G401 (cell line): ENCODE measurements around the gene APOA5. TPM values are rescaled to one million over a fixed set of nuclear protein-coding genes. Genes with fewer than 3 reads are reported as not detected.
"Not testable (repeated sequence)": the region's sequence is repeated elsewhere in the genome, so short reads cannot be mapped to it uniquely, and the experiment has no call there.

ENCODE experiments used
- DNase-seq: peaks from one replicate; pipeline ENCODE4 v3.0.0-alpha.2; 2015; ENCODE audit warnings: low spot score
- in situ Hi-C: cut with HindIII; loops from 2 replicates; pipeline ENCODE4 v1.10.0; 2016; ENCODE audit warnings: low sequenced_read_pairs, mixed read lengths
- total RNA-seq: library from RNA; depleted of rRNA; stranded (reverse); fragments of >200 nt; shearing (Covaris generic); gene quantifications from 2 replicates; pipeline ENCODE4 v1.2.3, GENCODE V29; 2014

APOA5 gene
- total RNA-seq, 1 experiment from 2014 or later = not detected

DNA sequence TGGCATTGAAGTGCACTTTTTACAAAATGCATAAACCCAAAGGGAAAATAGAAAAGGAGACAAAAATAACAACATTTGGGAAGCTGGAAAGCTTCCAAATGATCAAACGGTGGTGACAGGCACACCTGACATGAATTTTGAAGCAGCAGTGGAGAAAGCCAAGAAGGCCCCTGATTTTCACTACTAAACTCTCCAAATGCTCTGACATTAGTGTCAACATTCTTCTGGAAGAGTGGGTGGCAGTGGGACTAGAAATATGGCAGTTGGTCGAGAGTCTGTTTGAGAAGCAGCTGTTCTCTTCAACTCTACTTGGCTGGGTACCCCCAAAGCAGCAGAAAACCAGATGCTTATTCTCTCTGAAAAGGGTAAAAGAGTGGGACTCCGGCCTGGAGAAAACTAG is 12.3 kb upstream of the APOA5 start:
- DNase-seq = no peak
- in situ Hi-C loops = no loop called here

DNA sequence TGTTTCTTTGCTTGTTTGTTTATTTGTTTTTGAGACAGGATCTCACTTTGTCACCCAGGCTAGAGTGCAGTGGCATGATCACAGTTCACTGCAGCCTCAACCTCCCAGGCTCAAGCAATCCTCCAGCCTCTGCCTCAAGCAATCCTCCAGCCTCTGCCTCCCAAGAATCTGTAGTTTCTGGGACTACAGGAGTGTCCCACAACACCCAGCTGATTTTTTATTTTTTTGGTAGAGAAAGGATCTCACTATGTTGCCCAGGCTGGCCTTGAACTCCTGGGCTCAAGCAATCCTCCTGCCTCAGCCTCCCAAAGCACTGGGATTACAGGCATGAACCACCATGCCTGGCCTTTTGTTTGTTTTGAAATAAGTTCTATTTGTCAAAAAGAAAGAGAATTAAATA is 10.0 kb upstream of the APOA5 start:
- DNase-seq, in situ Hi-C loops: not testable (repeated sequence)

- no peak for DNase-seq
- in situ Hi-C loops = no loop called here
Observed at GRCh38 chr11:116800610-116801009, 8.9 kb upstream of the APOA5 start.

DNA sequence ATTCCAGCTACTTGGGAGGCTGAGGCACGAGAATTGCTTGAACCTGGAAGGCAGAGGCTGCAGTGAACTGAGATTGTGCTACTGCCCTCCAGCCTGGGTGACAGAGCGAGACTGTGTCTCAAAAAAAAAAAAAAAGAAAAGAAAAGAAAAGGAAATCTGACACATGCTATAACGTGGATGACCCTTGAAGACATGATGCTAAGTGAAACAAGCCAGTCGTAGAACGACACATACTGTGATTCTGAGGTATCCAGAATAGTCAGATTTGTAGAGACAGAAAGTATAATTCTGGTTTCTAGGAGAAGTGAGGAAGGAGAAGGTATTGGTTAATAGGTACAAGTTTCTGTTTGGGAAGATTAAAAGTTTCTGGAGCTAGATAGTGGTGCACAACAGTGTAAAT is 6.7 kb upstream of the APOA5 start:
- in situ Hi-C loops = no loop called here
- DNase-seq = no peak

DNA sequence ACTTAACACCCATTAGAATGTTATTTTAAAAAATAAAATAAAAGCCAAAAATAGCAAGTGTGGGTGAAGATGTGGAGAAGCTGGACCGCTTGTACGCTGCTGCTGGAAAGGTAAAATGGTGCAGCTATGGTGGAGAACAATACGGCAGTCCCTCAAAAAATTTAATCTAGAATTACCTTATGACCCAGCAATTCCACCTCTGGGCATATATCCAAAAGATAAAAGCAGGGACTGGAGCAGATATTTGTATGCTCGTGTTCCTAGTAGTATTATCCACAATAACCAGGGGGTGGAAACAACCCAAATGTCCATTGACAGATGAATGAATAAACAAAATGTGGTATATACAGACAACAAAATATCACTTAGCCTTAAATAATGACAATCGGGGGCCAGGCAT is 6.1 kb upstream of the APOA5 start:
- in situ Hi-C loops = no loop called here

GRCh38 chr11:116796548-116796947 is 4.9 kb upstream of the APOA5 start:
- no peak for DNase-seq
- in situ Hi-C loops = no loop called here

More for the DNA sequence above, 6.1 kb upstream of the APOA5 start:
- DNase-seq = no peak

DNA sequence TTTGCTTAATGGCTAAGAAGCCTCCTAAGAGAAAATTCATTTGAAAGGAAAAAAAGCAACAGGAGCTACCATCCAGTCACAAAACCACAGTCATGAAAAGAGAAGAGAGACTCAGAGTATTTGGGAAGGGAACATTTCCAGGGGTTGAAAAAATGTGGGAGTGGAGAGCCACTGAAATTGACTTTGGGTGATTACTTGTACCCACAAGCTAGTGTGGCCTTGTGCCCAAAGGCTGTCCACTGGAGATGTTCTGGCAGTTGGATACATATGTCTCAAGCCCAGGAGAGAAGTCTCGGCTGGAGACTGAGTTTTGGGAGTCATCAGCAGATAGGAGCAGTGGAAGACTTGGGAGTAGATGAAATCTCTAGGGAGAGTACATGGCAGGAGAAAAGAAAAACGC is 3.2 kb upstream of the APOA5 start:
- DNase-seq = no peak

GRCh38 chr11:116793772-116794097 is 2.1 kb upstream of the APOA5 start:
- DNase-seq = peak; percentile 28
- in situ Hi-C loops = no loop called here

More for the DNA sequence above, 3.2 kb upstream of the APOA5 start:
- in situ Hi-C loops = no loop called here

DNA sequence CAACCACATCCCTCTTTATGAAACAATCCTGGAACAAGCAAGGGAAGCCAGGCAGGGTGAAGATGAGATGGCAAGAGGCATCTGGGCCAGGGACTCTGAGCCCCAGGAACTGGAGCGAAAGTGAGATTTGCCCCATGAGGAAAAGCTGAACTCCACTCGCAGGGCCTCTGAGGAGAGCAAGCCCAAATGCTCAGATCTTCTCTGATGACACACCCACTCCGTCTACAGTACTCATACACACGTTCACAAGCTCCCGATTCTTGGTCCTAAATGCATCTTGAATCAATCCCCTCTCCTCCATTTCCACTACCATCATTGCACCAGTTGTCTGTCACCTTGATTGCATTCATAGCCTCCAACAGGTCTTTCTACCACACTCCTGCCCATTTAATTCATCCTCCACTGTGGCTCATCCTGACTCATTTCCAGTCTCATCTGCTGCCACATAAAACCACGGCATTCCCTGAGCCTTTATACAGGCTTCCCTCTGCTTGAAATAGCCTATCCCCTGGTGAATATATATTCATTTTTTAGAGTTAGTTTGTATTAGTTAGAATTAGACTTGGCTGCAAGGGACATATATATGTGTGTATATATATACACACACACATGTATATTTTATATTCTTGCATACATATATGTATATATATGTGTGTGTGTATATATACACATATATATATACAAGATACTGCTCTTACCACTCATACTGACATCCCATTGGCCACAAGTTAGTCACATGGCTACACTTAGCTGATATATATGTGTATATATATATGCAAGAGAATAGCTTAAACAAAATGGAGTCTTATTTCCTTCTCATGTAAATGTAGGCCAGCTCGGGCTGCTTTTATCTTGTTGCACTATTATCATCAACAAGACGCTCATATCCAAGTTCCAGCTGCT is 1.4 kb upstream of the APOA5 start:
- DNase-seq = no peak
- in situ Hi-C loops = no loop called here

- no peak for DNase-seq
- in situ Hi-C loops = no loop called here
Observed at GRCh38 chr11:116792144-116792868, 627 bp upstream of the APOA5 start.

GRCh38 chr11:116791002-116791812 is 472 bp downstream of the APOA5 start:
- in situ Hi-C loops = no loop called here
- DNase-seq = peak; percentile 85

GRCh38 chr11:116790167-116791001 is 1.3 kb downstream of the APOA5 start:
- no peak for DNase-seq
- in situ Hi-C loops = no loop called here

DNA sequence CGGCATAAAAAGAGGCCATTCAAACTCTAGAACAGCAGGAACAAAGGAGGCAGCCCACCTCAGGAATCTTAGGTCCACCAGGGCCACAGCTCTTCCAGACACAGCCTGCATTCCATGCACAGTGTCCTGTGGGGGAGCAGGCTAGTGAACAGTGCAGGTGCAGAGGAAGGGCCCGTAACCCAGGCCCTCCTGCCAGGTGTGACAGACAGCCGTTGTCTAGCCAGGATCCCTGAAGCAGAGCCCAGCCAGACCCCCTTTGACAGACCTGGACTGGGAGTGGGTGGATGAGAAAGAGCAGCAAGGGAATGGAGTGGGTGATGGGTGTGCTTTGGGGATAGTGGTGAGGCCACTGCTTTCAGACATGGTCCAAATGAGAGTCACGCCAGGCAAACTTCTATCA is 2.7 kb downstream of the APOA5 start:
- no peak for DNase-seq
- in situ Hi-C loops = no loop called here

- in situ Hi-C loops = no loop called here
- no peak for DNase-seq
Observed at GRCh38 chr11:116788534-116788933, 3.1 kb downstream of the APOA5 start.

DNA sequence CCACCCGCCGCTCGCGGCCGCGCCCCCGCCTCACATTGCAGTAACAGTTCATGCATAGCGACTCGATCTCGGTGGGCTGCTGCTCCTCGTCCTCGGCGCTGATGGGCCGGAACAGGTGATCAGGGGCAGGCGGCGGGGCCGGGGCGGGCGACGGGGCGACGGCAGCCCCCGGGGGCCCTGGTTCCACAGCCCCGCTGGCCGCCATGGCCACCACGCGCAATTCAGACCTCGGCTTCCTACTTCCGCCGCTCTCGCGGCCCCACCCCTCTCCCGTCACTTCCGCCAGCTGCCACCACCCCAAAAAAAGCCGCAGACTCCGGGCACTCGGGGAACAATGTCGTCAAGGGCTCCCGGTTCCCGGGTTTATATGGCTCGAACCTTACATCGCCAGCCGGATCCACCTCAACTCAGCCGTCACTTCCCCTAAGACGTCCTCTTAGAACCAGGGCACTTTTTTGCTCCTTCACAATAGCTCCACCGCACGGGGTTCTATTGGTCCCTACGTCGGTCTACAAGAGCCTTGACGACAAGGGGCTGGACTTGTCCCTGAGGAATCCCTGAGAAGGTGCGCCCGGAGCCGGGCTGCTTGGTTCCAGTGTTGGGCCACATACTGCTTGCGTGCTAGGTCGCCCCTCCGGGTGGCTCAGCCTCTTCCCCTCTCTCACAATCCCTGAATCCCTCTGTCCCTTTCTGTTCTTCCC is 3.7 kb downstream of the APOA5 start, which contains the start of gene ZPR1:
Gene ZPR1, minus strand, starts transcription at position 238 of the 701 bp plus-strand sequence. Its CDS starts 33 bp downstream, at position 205.
- DNase-seq = peak; percentile 89
- in situ Hi-C loops = no loop called here

DNA sequence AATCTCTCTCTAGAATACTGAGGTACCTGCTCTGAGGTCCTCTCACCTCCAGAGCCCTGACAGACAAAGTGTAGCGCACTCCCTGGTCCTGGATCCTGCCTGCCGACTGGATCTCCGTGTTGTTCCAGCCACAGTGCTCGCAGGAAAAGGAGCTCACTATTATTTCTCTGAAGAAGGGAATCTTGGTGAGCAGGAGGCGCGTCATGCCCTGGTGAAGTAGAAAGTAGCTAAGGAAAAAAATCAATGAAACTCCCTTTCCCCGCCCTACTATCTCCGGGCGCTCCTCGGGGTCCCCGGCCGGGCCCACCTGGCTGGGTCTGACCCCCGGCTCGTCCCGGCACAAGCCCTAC is 4.3 kb downstream of the APOA5 start:
- in situ Hi-C loops = no loop called here

GRCh38 chr11:116786966-116787365 is 4.7 kb downstream of the APOA5 start:
- in situ Hi-C loops = no loop called here
- DNase-seq = no peak

More for the DNA sequence above, 4.3 kb downstream of the APOA5 start:
- DNase-seq = peak; percentile 15

- no peak for DNase-seq
- in situ Hi-C loops = no loop called here
Observed at GRCh38 chr11:116786326-116786725, 5.4 kb downstream of the APOA5 start.
